ENCODE data around the gene HNRNPLL. TPM values are rescaled to one million over a fixed set of nuclear protein-coding genes. Genes with fewer than 3 reads are reported as not detected.
"Not testable (repeated sequence)": the region's sequence is repeated elsewhere in the genome, so short reads cannot be mapped to it uniquely, and the experiment has no call there.

HNRNPLL gene
- total RNA-seq, 1 donor from 2014 or later: 63.0 TPM

- DNase-seq (ENCODE audit: extremely low spot score, unreplicated experiment): peak; percentile 80
- Mint-ChIP-seq H3K9me3 (ENCODE audit: unreplicated experiment) (peaks cover 3% of the 10 kb centered on the region), H3K4me1 (ENCODE audit: unreplicated experiment) (peaks cover 2% of the 10 kb centered on the region), H3K27me3 (ENCODE audit: unreplicated experiment) (peaks cover 11% of the 10 kb centered on the region), H3K4me3 (ENCODE audit: unreplicated experiment) (no peak overlapping the region), H3K36me3 (ENCODE audit: unreplicated experiment) (peaks cover 2% of the 10 kb centered on the region), H3K27ac (ENCODE audit: unreplicated experiment) (no peak overlapping the region)
- TF ChIP-seq CTCF (IDR thresholded peaks at IDR 0.05): no peak
These were observed 40.4 kb upstream of the HNRNPLL start for GRCh38 chr2:38643021-38643671.

GRCh38 chr2:38642373-38643017 is 39.8 kb upstream of the HNRNPLL start:
- peaks cover 10% of the 10 kb centered on the region for H3K27me3 Mint-ChIP-seq (ENCODE audit: unreplicated experiment)
- DNase-seq (ENCODE audit: extremely low spot score, unreplicated experiment): peak; percentile 62
- H3K4me1 Mint-ChIP-seq (ENCODE audit: unreplicated experiment); H3K9me3 Mint-ChIP-seq (ENCODE audit: unreplicated experiment); H3K4me3 Mint-ChIP-seq (ENCODE audit: unreplicated experiment); H3K36me3 Mint-ChIP-seq (ENCODE audit: unreplicated experiment); H3K27ac Mint-ChIP-seq (ENCODE audit: unreplicated experiment): not testable (repeated sequence)

- H3K27ac Mint-ChIP-seq (ENCODE audit: unreplicated experiment): no peak overlapping the region
- no peak for DNase-seq (ENCODE audit: extremely low spot score, unreplicated experiment)
- no peaks in the 10 kb centered on the region for H3K36me3 Mint-ChIP-seq (ENCODE audit: unreplicated experiment)
- no peaks in the 10 kb centered on the region for H3K4me1 Mint-ChIP-seq (ENCODE audit: unreplicated experiment)
- TF ChIP-seq CTCF (IDR thresholded peaks at IDR 0.05): no peak
- H3K4me3 Mint-ChIP-seq (ENCODE audit: unreplicated experiment): no peak overlapping the region
- H3K27me3 Mint-ChIP-seq (ENCODE audit: unreplicated experiment): peaks cover 24% of the 10 kb centered on the region
- no peaks in the 10 kb centered on the region for H3K9me3 Mint-ChIP-seq (ENCODE audit: unreplicated experiment)
These were observed 33.3 kb upstream of the HNRNPLL start for GRCh38 chr2:38636069-38636468.

- H3K9me3 Mint-ChIP-seq (ENCODE audit: unreplicated experiment): no peaks in the 10 kb centered on the region
- TF ChIP-seq CTCF (IDR thresholded peaks at IDR 0.05): no peak
- H3K27ac Mint-ChIP-seq (ENCODE audit: unreplicated experiment): no peak overlapping the region
- no peaks in the 10 kb centered on the region for H3K4me1 Mint-ChIP-seq (ENCODE audit: unreplicated experiment)
- H3K4me3 Mint-ChIP-seq (ENCODE audit: unreplicated experiment): no peak overlapping the region
- H3K27me3 Mint-ChIP-seq (ENCODE audit: unreplicated experiment): peaks cover 24% of the 10 kb centered on the region
- DNase-seq (ENCODE audit: extremely low spot score, unreplicated experiment): no peak
- H3K36me3 Mint-ChIP-seq (ENCODE audit: unreplicated experiment): no peaks in the 10 kb centered on the region
These were observed 32.4 kb upstream of the HNRNPLL start for GRCh38 chr2:38635139-38635538.

GRCh38 chr2:38634684-38635083 is 32.0 kb upstream of the HNRNPLL start:
- Mint-ChIP-seq H3K4me1 (ENCODE audit: unreplicated experiment) (no peaks in the 10 kb centered on the region), H3K36me3 (ENCODE audit: unreplicated experiment) (no peaks in the 10 kb centered on the region), H3K27me3 (ENCODE audit: unreplicated experiment) (peaks cover 24% of the 10 kb centered on the region), H3K4me3 (ENCODE audit: unreplicated experiment) (no peak overlapping the region), H3K9me3 (ENCODE audit: unreplicated experiment) (no peaks in the 10 kb centered on the region), H3K27ac (ENCODE audit: unreplicated experiment) (no peak overlapping the region)
- DNase-seq (ENCODE audit: extremely low spot score, unreplicated experiment): no peak
- no peak for TF ChIP-seq CTCF (IDR thresholded peaks at IDR 0.05)
